ENCODE measurements around the gene GALM.

Gene GALM

DNA sequence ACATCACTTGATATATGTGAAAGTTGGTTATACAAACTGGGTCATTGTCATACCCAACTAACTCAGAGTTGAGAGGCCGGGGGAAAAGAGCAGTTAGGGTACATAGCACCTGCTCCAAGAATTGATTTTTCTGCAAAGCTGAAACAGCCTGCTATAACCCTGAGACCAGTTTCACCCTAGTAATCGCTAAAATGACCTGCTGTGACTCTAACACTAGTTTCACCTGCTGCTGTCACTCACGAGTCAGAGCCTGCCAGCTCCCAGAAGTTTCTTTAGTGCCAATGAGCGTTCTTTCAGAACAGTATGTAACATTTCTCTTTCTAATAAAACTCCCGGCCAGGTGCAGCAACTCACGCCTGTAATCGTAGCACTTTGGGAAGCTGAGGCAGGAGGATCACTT is 57.3 kb downstream of the GALM start:
- Histone ChIP-seq H3K36me3 (no peaks in the 10 kb centered on the region; the same call in none of the 2 replicates), H3K27me3 (ENCODE audit: insufficient read depth, low read depth, severe bottlenecking) (no peaks in the 10 kb centered on the region), H3K27ac (no peak overlapping the region), H3K4me3 (ENCODE audit: low read depth, low read length) (no peak overlapping the region), H3K9me3 (ENCODE audit: severe bottlenecking) (peaks cover 3% of the 10 kb centered on the region)
- TF ChIP-seq, protein P1, sequence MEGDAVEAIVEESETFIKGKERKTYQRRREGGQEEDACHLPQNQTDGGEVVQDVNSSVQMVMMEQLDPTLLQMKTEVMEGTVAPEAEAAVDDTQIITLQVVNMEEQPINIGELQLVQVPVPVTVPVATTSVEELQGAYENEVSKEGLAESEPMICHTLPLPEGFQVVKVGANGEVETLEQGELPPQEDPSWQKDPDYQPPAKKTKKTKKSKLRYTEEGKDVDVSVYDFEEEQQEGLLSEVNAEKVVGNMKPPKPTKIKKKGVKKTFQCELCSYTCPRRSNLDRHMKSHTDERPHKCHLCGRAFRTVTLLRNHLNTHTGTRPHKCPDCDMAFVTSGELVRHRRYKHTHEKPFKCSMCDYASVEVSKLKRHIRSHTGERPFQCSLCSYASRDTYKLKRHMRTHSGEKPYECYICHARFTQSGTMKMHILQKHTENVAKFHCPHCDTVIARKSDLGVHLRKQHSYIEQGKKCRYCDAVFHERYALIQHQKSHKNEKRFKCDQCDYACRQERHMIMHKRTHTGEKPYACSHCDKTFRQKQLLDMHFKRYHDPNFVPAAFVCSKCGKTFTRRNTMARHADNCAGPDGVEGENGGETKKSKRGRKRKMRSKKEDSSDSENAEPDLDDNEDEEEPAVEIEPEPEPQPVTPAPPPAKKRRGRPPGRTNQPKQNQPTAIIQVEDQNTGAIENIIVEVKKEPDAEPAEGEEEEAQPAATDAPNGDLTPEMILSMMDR (IDR thresholded peaks at IDR 0.05; ENCODE audit: low read depth, low read length) = no peak
- DNase-seq = no peak

DNA sequence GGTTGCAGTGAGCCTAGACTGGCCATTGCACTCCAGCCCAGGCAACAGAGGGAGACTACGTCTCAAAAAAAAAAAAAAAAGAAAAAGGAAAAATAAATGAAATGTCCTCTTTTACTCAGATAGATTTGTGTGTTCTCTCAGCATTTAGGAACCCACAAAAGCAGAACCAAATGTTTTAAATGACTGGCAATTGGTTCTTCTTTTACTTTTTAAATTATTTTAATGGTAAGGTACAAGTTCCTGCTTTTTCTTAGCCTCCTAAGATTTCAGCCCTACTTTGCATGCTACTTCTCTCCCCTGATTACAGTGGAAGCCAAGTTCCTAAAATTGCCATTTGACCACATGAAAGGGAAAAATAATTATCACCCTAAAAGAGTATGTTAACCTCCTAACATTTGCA is 61.7 kb downstream of the GALM start:
- Histone ChIP-seq H3K4me3 (ENCODE audit: low read depth, low read length) (no peak overlapping the region), H3K36me3 (peaks cover 23% of the 10 kb centered on the region), H3K27me3 (ENCODE audit: insufficient read depth, low read depth, severe bottlenecking) (no peaks in the 10 kb centered on the region), H3K9me3 (ENCODE audit: severe bottlenecking) (no peaks in the 10 kb centered on the region), H3K27ac (no peak overlapping the region)
- no peak for DNase-seq
- TF ChIP-seq, protein P1 (IDR thresholded peaks at IDR 0.05; ENCODE audit: low read depth, low read length) = no peak

DNA sequence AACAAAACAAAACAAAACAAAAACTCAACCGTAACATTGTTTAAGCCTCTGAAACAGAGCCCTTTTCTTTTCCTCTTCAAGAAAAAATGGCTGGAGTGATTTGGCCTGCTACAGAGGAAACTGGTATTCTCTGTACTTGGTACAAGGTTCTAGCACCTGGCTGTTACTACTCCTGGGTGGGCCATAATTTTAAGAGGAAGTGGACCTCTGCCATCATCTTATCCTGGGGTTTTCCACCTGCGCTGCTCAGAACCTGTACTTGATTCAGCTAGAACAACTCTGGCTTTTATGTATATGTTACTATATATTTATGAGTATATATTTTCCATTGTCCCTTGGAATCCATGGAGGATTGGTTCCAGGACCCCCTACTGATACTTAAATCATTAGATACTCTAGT is 62.8 kb downstream of the GALM start:
- no peak overlapping the region for H3K27ac ChIP-seq
- DNase-seq = no peak
- H3K36me3 ChIP-seq = peaks cover 25% of the 10 kb centered on the region
- no peaks in the 10 kb centered on the region for H3K9me3 ChIP-seq (ENCODE audit: severe bottlenecking)
- TF ChIP-seq, protein P1 (IDR thresholded peaks at IDR 0.05; ENCODE audit: low read depth, low read length) = no peak
- no peak overlapping the region for H3K4me3 ChIP-seq (ENCODE audit: low read depth, low read length)
- no peaks in the 10 kb centered on the region for H3K27me3 ChIP-seq (ENCODE audit: insufficient read depth, low read depth, severe bottlenecking)

DNA sequence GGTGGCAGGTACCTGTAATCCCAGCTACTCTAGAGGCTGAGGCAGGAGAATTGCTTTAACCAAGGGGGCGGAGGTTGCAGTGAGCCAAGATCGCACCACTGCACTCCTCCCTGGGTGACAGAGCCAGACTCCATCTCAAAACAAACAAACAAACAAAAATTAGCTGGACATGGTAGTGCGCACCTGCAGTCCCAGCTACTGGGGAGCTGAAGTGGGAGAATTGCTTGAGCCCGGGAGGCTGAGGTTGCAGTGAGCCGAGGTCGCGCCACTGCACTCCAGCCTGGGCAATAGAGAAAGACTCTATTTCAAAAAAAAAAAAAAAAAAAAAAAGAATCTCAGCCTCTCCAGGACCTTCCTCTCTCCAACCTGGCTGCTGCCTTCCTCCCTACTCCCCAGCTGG is 65.2 kb downstream of the GALM start:
- Histone ChIP-seq H3K4me3 (ENCODE audit: low read depth, low read length) (no peak overlapping the region), H3K27me3 (ENCODE audit: insufficient read depth, low read depth, severe bottlenecking) (no peaks in the 10 kb centered on the region), H3K9me3 (ENCODE audit: severe bottlenecking) (no peaks in the 10 kb centered on the region), H3K36me3 (peaks cover 40% of the 10 kb centered on the region), H3K27ac (no peak overlapping the region)
- TF ChIP-seq, protein P1 (IDR thresholded peaks at IDR 0.05; ENCODE audit: low read depth, low read length) = no peak
- no peak for DNase-seq

DNA sequence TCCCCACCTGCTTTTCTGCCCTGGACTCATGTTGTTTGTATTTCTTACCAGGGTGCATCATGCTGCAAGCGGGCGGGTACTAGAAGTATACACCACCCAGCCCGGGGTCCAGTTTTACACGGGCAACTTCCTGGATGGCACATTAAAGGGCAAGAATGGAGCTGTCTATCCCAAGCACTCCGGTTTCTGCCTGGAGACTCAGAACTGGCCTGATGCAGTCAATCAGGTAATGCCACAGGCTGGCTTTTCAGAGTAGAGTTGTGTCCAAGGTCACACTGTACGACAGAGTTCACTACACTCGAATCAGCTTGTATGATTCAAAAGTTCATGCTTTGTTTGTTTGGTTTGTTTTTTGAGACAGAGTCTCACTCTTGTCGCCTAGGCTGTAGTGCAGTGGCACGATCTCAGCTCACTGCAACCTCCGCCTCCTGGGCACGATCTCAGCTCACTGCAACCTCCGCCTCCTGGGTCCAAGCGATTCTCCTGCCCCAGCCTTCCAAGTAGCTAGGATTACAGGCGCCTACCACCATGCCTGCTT is 65.8 kb downstream of the GALM start:
- TF ChIP-seq, protein P1 (IDR thresholded peaks at IDR 0.05; ENCODE audit: low read depth, low read length) = no peak
- H3K27me3 ChIP-seq (ENCODE audit: insufficient read depth, low read depth, severe bottlenecking) = no peaks in the 10 kb centered on the region
- no peak overlapping the region for H3K4me3 ChIP-seq (ENCODE audit: low read depth, low read length)
- H3K9me3 ChIP-seq (ENCODE audit: severe bottlenecking) = no peaks in the 10 kb centered on the region
- H3K27ac ChIP-seq = no peak overlapping the region
- peaks cover 45% of the 10 kb centered on the region for H3K36me3 ChIP-seq
- no peak for DNase-seq

DNA sequence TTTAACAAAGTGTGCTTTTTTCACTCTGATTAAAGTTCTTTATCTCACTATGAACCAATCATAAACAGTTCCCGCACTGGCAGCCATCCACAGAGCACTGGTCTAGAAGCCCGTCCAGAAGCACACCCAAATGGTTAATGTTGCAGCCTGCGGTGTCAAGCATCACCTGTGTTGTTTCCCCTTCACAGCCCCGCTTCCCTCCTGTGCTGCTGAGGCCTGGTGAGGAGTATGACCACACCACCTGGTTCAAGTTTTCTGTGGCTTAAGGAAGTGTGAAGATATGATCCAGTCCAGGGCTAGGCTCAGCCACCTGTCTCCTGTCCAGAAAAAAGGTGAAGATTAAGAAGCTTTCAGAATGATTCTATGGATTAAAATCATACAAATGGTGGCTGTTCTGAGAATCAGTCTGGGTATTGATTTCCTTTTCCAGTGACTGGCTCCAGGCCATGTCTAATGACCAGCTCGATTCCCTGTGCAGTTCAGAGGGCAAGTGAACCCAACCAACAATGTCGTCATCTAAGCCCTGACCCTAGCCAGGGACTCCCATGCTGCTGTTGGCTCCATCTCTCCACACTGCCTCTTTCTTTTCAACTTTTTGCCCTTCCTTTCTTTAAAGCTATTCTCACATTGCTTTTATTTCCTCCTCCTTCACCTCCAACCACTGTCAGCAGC is 67.5 kb downstream of the GALM start:
- H3K4me3 ChIP-seq (ENCODE audit: low read depth, low read length) = no peak overlapping the region
- DNase-seq = peak; percentile 58
- no peaks in the 10 kb centered on the region for H3K27me3 ChIP-seq (ENCODE audit: insufficient read depth, low read depth, severe bottlenecking)
- H3K9me3 ChIP-seq (ENCODE audit: severe bottlenecking) = no peaks in the 10 kb centered on the region
- peak overlapping the region; percentile 69 for H3K27ac ChIP-seq
- TF ChIP-seq, protein P1 (IDR thresholded peaks at IDR 0.05; ENCODE audit: low read depth, low read length) = no peak
- peaks cover 61% of the 10 kb centered on the region for H3K36me3 ChIP-seq

All from WERI-Rb-1 (cell line).